Ovary (tissue), 9 donors: ENCODE data around the gene EEF1A2. TPM values are rescaled to one million over a fixed set of nuclear protein-coding genes. Genes with fewer than 3 reads are reported as not detected.

ENCODE experiments used
- DNase-seq, 5 donors: peaks; one replicate each; pipeline ENCODE4 v3.0.0-alpha.2; 2019 to 2020
- H3K27ac ChIP-seq, 2 donors: fragments of 200-600 bp; one replicate each; pipeline versions ENCODE4 v1.5.1 to v1.8.0; 2019 to 2022
- H3K27me3 ChIP-seq: fragments of 200-600 bp; one replicate; pipeline ENCODE4 v1.8.0; 2022
- H3K36me3 ChIP-seq: fragments of 200-600 bp; sonication (generic); one replicate; pipeline ENCODE4 v1.5.1; 2019
- H3K4me1 ChIP-seq: one replicate; pipeline ENCODE4 v1.8.1; 2013; ENCODE audit warnings: mild to moderate bottlenecking, moderate library complexity; ENCODE audit not compliant: insufficient read depth
- H3K4me3 ChIP-seq: fragments of 200-600 bp; sonication (generic); one replicate; pipeline ENCODE4 v1.5.1; 2017
- H3K9me3 ChIP-seq, 2 donors: fragments of 200-600 bp in 1 of 2; sonication (generic) in 1 of 2; one replicate each; pipeline versions ENCODE4 v1.5.1 to v1.8.1; 2013 to 2019; ENCODE audit warnings: mild to moderate bottlenecking in 1 of 2, moderate library complexity in 1 of 2
- EP300 ChIP-seq: sonication (generic); formaldehyde crosslinking; IDR thresholded peaks from one replicate; pipeline ENCODE4 v1.6.1; 2017; ENCODE audit warnings: antibody characterized with exemption
- POLR2A ChIP-seq: fragments of 450-650 bp; IDR thresholded peaks from one replicate; pipeline ENCODE4 v1.6.1; 2017; ENCODE audit warnings: antibody characterized with exemption, mild to moderate bottlenecking, moderate library complexity
- WGBS, 3 donors: extraction: QIAGEN DNeasy Blood & Tissue Kit in 1 of 3; methylation state at CpG; one replicate each; pipeline versions ENCODE4 v1.1.5 to v1.1.7; 2013 to 2017; 5-methylcytosine and 5-hydroxymethylcytosine counted together
- intact Hi-C, 4 donors: fragments of 100-400 bp; cut with DNase I; formaldehyde crosslinking; loops; one replicate each; pipeline versions ENCODE4 v1.11.0 to v1.15.1; 2022 to 2023
- polyA plus RNA-seq, 2 donors: library from polyadenylated mRNA; stranded (reverse); fragments of 200-250 nt in 1 of 2; fragments of 350-450 nt in 1 of 2; fragmentation: Illumina TruSeq in 1 of 2; extraction: RNeasy Lipid Tissue Mini Kit (QIAGEN cat#74804) in 1 of 2; gene quantifications; one replicate each; pipeline ENCODE4 v1.2.3, GENCODE V29; 2013 to 2014
- total RNA-seq, 7 donors: library from RNA; depleted of rRNA in 2 of 7; stranded (reverse); fragments of >200 nt in 2 of 7; fragmentation: NEBNext Ultra II Directional in 3 of 7; extraction: Animal tissue kit (Norgen Biotek cat#: 25700) in 3 of 7; gene quantifications; one replicate each; pipeline versions ENCODE4 v1.1.0 to v1.2.4, GENCODE V29; 2016 to 2023
- TF ChIP-seq, protein P1 (sequence below), 3 donors: fragments of 450-650 bp in 2 of 3; fragments of 200-600 bp in 1 of 3; IDR thresholded peaks; one replicate each; pipeline versions ENCODE4 v1.5.1 to v1.8.0; 2016 to 2022; ENCODE audit warnings: antibody characterized with exemption in 3 of 3, mild to moderate bottlenecking in 1 of 3
- donor health status: DM: no; HTN: no; CAD: no; lungs with moderate emphysema.
- donor health status: DM: no; HTN: no; CAD: no.
- donor health status: Bipolar disorder and iron deficiency.
- donor health status: DM: yes; HTN: yes; CAD: no.
- donor health status: DM: no; HTN: no; CAD: no.
- donor health status: DM: yes; HTN: yes; CAD: no.

EEF1A2 gene
- total and polyA plus RNA-seq, 9 donors = 0.25 to 1.3 (median 0.69) TPM

DNA sequence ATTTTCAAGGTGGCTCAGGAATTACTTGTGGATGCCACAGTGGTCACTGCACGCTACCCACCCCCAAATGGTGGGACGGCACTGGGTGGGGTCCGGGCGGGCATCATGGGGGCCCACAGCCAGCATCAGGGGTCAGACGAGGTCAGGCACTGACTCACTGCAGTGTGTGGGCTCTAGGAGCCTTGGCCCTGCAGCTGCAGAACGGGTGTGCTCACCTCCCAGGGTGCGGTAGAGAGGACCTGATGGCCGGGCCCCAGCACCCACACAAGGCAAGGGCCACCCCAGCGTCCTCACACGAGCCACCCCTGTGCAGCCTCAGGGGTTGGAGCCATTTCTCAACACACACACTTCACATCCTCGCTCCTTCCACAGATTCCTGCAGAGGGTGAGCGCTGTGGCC lies 60.8 kb downstream of the EEF1A2 start:
- 76 to 86% (median 84%) methylated on average over 12 of the region's 12 CpGs for WGBS, 3 donors
- Histone ChIP-seq H3K9me3 (no peaks in the 10 kb centered on the region), H3K4me1 (no peaks in the 10 kb centered on the region), H3K27me3 (no peaks in the 10 kb centered on the region), H3K27ac (no peak overlapping the region), H3K4me3 (no peak overlapping the region), H3K36me3 (no peaks in the 10 kb centered on the region)
- intact Hi-C loops = loop anchor here in 1 of 4 donors (10.0 kb wide), 1 partner anchor 1603 kb away; no protein-coding TSS in a partner anchor
- DNase-seq = no peak
- no peak for TF ChIP-seq POLR2A
- TF ChIP-seq, protein P1, sequence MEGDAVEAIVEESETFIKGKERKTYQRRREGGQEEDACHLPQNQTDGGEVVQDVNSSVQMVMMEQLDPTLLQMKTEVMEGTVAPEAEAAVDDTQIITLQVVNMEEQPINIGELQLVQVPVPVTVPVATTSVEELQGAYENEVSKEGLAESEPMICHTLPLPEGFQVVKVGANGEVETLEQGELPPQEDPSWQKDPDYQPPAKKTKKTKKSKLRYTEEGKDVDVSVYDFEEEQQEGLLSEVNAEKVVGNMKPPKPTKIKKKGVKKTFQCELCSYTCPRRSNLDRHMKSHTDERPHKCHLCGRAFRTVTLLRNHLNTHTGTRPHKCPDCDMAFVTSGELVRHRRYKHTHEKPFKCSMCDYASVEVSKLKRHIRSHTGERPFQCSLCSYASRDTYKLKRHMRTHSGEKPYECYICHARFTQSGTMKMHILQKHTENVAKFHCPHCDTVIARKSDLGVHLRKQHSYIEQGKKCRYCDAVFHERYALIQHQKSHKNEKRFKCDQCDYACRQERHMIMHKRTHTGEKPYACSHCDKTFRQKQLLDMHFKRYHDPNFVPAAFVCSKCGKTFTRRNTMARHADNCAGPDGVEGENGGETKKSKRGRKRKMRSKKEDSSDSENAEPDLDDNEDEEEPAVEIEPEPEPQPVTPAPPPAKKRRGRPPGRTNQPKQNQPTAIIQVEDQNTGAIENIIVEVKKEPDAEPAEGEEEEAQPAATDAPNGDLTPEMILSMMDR (IDR thresholded peaks at IDR 0.05) = no peak
- TF ChIP-seq EP300 = no peak

Other genes starting within 250 kb of the EEF1A2 start
- gene NKAIN4, start 244.6 kb downstream of the EEF1A2 start, total RNA-seq = under 1 TPM in 2 of 7 donors, not detected in 5; 0.18 to 0.24 TPM
- not detected for gene NKAIN4, start 244.6 kb downstream of the EEF1A2 start, polyA plus RNA-seq
- gene ARFGAP1, start 226.3 kb downstream of the EEF1A2 start, total RNA-seq = 10 to 100 TPM; 40.2 to 80.2 (median 74.8) TPM
- gene ARFGAP1, start 226.3 kb downstream of the EEF1A2 start, polyA plus RNA-seq = 10 to 100 TPM; 18.9 to 59.5 TPM
- gene COL20A1, start 205.9 kb downstream of the EEF1A2 start, total RNA-seq = under 1 TPM in 3 of 7 donors, not detected in 4; 0.17 to 0.54 (median 0.33) TPM
- under 1 TPM in 1 of 2 donors, not detected in 1; 0.10 TPM for gene COL20A1, start 205.9 kb downstream of the EEF1A2 start, polyA plus RNA-seq
- 1 to 10 TPM in 3 of 7 donors, under 1 TPM in 3, not detected in 1; 0.15 to 2.9 (median 0.77) TPM for gene CHRNA4, start 137.7 kb downstream of the EEF1A2 start, total RNA-seq
- gene CHRNA4, start 137.7 kb downstream of the EEF1A2 start, polyA plus RNA-seq = under 1 TPM in 1 of 2 donors, not detected in 1; 0.06 TPM
- not detected for gene KCNQ2, start 26.4 kb downstream of the EEF1A2 start, total RNA-seq
- gene KCNQ2, start 26.4 kb downstream of the EEF1A2 start, polyA plus RNA-seq = not detected
- 100 to 1,000 TPM in 6 of 7 donors, 10 to 100 TPM in 1; 53.8 to 315 (median 201) TPM for gene PPDPF, start 21.7 kb upstream of the EEF1A2 start, total RNA-seq
- gene PPDPF, start 21.7 kb upstream of the EEF1A2 start, polyA plus RNA-seq = 100 to 1,000 TPM in 1 of 2 donors, 1 to 10 TPM in 1; 4.9 to 232 TPM
- under 1 TPM in 5 of 7 donors, not detected in 2; 0.08 to 0.46 (median 0.15) TPM for gene PTK6, start 38.3 kb upstream of the EEF1A2 start, total RNA-seq
- gene PTK6, start 38.3 kb upstream of the EEF1A2 start, polyA plus RNA-seq = under 1 TPM; 0.07 to 0.08 TPM
- not detected for gene SRMS, start 48.7 kb upstream of the EEF1A2 start, total RNA-seq
- not detected for gene SRMS, start 48.7 kb upstream of the EEF1A2 start, polyA plus RNA-seq
- 1 to 10 TPM in 1 of 7 donors, under 1 TPM in 5, not detected in 1; 0.10 to 5.5 (median 0.36) TPM for gene FNDC11, start 55.1 kb upstream of the EEF1A2 start, total RNA-seq
- under 1 TPM in 1 of 2 donors, not detected in 1; 0.35 TPM for gene FNDC11, start 55.1 kb upstream of the EEF1A2 start, polyA plus RNA-seq
- 10 to 100 TPM in 6 of 7 donors, 1 to 10 TPM in 1; 9.4 to 19.6 (median 17.6) TPM for gene HELZ2, start 75.2 kb upstream of the EEF1A2 start, total RNA-seq
- 10 to 100 TPM in 1 of 2 donors, 1 to 10 TPM in 1; 1.8 to 10.5 TPM for gene HELZ2, start 75.2 kb upstream of the EEF1A2 start, polyA plus RNA-seq
- gene GMEB2, start 128.0 kb upstream of the EEF1A2 start, total RNA-seq = 10 to 100 TPM in 3 of 7 donors, 1 to 10 TPM in 4; 9.1 to 14.7 (median 9.7) TPM
- gene GMEB2, start 128.0 kb upstream of the EEF1A2 start, polyA plus RNA-seq = 1 to 10 TPM; 4.1 to 8.6 TPM
- 10 to 100 TPM; 17.3 to 91.1 (median 58.7) TPM for gene STMN3, start 154.3 kb upstream of the EEF1A2 start, total RNA-seq
- gene STMN3, start 154.3 kb upstream of the EEF1A2 start, polyA plus RNA-seq = 10 to 100 TPM in 1 of 2 donors, 1 to 10 TPM in 1; 7.4 to 62.1 TPM
- gene RTEL1, start 159.2 kb upstream of the EEF1A2 start, total RNA-seq = 10 to 100 TPM; 17.0 to 44.2 (median 24.1) TPM
- 10 to 100 TPM in 1 of 2 donors, 1 to 10 TPM in 1; 6.2 to 11.9 TPM for gene RTEL1, start 159.2 kb upstream of the EEF1A2 start, polyA plus RNA-seq
- gene TNFRSF6B, start 197.6 kb upstream of the EEF1A2 start, total RNA-seq = 1 to 10 TPM; 2.0 to 6.4 (median 4.1) TPM
- gene TNFRSF6B, start 197.6 kb upstream of the EEF1A2 start, polyA plus RNA-seq = 1 to 10 TPM in 1 of 2 donors, not detected in 1; 7.0 TPM
- 10 to 100 TPM; 25.6 to 59.5 (median 47.4) TPM for gene ARFRP1, start 208.9 kb upstream of the EEF1A2 start, total RNA-seq
- gene ARFRP1, start 208.9 kb upstream of the EEF1A2 start, polyA plus RNA-seq = 10 to 100 TPM; 15.3 to 38.5 TPM
- gene ZGPAT, start 209.0 kb upstream of the EEF1A2 start, total RNA-seq = 10 to 100 TPM; 14.0 to 25.6 (median 18.9) TPM
- gene ZGPAT, start 209.0 kb upstream of the EEF1A2 start, polyA plus RNA-seq = 10 to 100 TPM in 1 of 2 donors, 1 to 10 TPM in 1; 1.7 to 26.4 TPM
- gene LIME1, start 237.6 kb upstream of the EEF1A2 start, total RNA-seq = 10 to 100 TPM in 4 of 7 donors, 1 to 10 TPM in 3; 7.5 to 21.6 (median 13.7) TPM
- gene LIME1, start 237.6 kb upstream of the EEF1A2 start, polyA plus RNA-seq = 10 to 100 TPM in 1 of 2 donors, under 1 TPM in 1; 0.15 to 15.6 TPM
- 100 to 1,000 TPM in 5 of 7 donors, 10 to 100 TPM in 2; 20.6 to 199 (median 104) TPM for gene SLC2A4RG, start 240.7 kb upstream of the EEF1A2 start, total RNA-seq
- gene SLC2A4RG, start 240.7 kb upstream of the EEF1A2 start, polyA plus RNA-seq = 10 to 100 TPM in 1 of 2 donors, 1 to 10 TPM in 1; 2.2 to 66.7 TPM